Measurements from ENCODE around the gene MAML3. TPM values are rescaled to one million over a fixed set of nuclear protein-coding genes. Genes with fewer than 3 reads are reported as not detected.

MAML3 gene
- total RNA-seq, 1 donor from 2014 or later, result 2.0 TPM

GRCh38 chr4:139900964-139901376 is 253.0 kb downstream of the MAML3 start:
- no peak for DNase-seq (ENCODE audit: low read depth)

- no peak for DNase-seq (ENCODE audit: low read depth)
These were observed 254.6 kb downstream of the MAML3 start for GRCh38 chr4:139899346-139899745.

- DNase-seq (ENCODE audit: low read depth), result no peak
These were observed 255.7 kb downstream of the MAML3 start for GRCh38 chr4:139898293-139898692.

GRCh38 chr4:139896091-139896604 is 257.8 kb downstream of the MAML3 start:
- no peak for DNase-seq (ENCODE audit: low read depth)

- DNase-seq (ENCODE audit: low read depth), result no peak
These were observed 260.2 kb downstream of the MAML3 start for GRCh38 chr4:139893801-139894200.

- DNase-seq (ENCODE audit: low read depth), result peak; percentile 96
These were observed 260.8 kb downstream of the MAML3 start for GRCh38 chr4:139892973-139893736.

- DNase-seq (ENCODE audit: low read depth), result no peak
These were observed 263.2 kb downstream of the MAML3 start for GRCh38 chr4:139890816-139891215.

- DNase-seq (ENCODE audit: low read depth), result no peak
These were observed 264.1 kb downstream of the MAML3 start for GRCh38 chr4:139889901-139890300.

- DNase-seq (ENCODE audit: low read depth), result peak; percentile 73
These were observed 264.7 kb downstream of the MAML3 start for GRCh38 chr4:139889264-139889663.

- DNase-seq (ENCODE audit: low read depth), result peak; percentile 89
These were observed 265.8 kb downstream of the MAML3 start for GRCh38 chr4:139887962-139888735.

- peak; percentile 73 for DNase-seq (ENCODE audit: low read depth)
These were observed 266.6 kb downstream of the MAML3 start for GRCh38 chr4:139887376-139887802.

GRCh38 chr4:139886798-139887197 is 267.2 kb downstream of the MAML3 start:
- DNase-seq (ENCODE audit: low read depth), result no peak

GRCh38 chr4:139884438-139884837 is 269.5 kb downstream of the MAML3 start:
- DNase-seq (ENCODE audit: low read depth), result no peak

- no peak for DNase-seq (ENCODE audit: low read depth)
These were observed 273.1 kb downstream of the MAML3 start for GRCh38 chr4:139880841-139881240.

- no peak for DNase-seq (ENCODE audit: low read depth)
These were observed 275.9 kb downstream of the MAML3 start for GRCh38 chr4:139878050-139878449.

- DNase-seq (ENCODE audit: low read depth), result no peak
These were observed 277.5 kb downstream of the MAML3 start for GRCh38 chr4:139876337-139876941.

GRCh38 chr4:139875411-139875825 is 278.6 kb downstream of the MAML3 start:
- peak; percentile 39 for DNase-seq (ENCODE audit: low read depth)

- no peak for DNase-seq (ENCODE audit: low read depth)
These were observed 280.7 kb downstream of the MAML3 start for GRCh38 chr4:139873111-139873860.

GRCh38 chr4:139872274-139872673 is 281.7 kb downstream of the MAML3 start:
- DNase-seq (ENCODE audit: low read depth), result peak; percentile 96

GRCh38 chr4:139869810-139870209 is 284.2 kb downstream of the MAML3 start:
- no peak for DNase-seq (ENCODE audit: low read depth)

GRCh38 chr4:139866276-139866962 is 287.6 kb downstream of the MAML3 start:
- no peak for DNase-seq (ENCODE audit: low read depth)

Data from renal cortical epithelial cell (primary cell).